Brain pericyte (primary cell): ENCODE results near the gene ACVR1.

Experiments
- DNase-seq: peaks from one replicate; pipeline ENCODE4 v3.0.0-alpha.2; 2012; ENCODE audit warnings: low read depth, low spot score

Gene ACVR1

DNA sequence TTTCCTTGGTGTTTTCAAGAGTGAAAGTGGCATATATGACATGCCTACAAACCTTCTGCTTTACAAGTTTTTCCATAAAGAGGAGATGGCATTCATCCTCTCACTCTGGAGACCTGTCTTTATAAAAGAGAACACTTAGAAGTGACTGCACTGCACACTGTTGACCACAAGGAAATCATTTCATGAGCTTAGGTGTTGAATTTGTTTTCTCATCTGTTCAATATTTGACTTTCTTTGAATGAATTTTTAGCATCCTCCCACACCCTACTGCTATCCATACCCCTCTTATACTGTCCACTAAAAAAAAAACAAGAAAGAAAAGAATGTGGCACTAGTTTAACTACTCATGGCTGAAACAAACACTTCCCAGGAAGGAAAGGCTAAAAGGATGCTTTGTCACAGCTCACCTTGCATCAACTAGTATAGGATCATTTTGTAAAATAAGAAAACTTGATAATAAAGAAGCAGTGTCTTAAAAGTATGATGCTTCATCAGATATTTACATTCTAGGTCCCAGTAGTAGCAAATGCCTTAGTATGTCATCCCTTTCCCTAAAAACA is 83.0 kb downstream of the ACVR1 start:
- DNase-seq = no peak

DNA sequence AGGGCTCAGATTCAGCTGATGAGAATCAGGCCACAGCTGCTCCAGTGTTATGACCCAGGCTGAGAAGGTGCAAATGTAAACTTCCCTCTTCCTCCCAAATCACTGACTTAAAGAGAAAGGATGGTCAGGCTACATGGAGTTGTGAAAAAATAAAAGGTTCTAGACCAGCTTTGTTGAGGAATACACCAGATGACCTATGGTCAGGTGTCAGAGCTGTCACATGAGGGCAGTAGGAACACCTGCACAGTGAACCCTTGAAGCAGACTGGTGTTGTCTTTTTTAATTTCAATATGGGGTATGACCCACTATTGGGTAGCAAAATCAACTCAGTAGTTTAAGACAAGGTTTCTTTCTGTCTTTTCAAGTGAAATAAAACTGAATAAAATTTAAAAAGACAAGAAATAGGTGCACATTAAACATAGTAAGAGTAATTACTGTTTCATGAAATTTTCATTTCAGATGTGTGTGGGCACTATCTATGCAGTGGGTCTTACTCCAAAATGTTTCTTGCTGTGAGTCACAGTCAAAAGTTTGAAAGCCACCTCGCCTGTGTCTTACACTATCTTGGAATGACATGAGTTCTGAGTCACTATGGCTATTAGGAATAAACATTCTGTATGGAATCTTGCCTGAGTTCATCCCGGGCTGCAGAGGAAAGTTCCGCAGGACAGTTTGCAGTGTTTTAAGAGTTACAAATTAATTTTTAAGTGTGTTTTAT is 83.6 kb downstream of the ACVR1 start:
- no peak for DNase-seq

DNA sequence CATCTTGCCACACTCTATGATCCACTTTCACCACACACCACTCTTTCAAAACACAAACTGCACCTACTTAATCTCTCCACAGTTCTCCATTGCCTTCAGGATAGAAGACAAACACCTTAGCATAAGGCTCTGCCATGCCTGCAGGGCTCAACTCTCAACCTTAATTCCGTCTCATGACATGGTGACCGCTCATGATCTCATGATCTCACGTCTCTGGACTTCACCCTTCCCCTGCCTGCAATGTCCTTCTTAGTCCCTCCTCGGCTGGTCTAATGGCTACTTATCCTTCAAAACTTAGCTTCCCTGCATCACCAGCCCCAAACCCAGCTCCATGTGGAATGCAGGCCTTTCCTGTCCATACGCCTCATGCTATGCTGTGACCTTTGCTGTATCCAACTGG is 85.3 kb downstream of the ACVR1 start:
- no peak for DNase-seq

DNA sequence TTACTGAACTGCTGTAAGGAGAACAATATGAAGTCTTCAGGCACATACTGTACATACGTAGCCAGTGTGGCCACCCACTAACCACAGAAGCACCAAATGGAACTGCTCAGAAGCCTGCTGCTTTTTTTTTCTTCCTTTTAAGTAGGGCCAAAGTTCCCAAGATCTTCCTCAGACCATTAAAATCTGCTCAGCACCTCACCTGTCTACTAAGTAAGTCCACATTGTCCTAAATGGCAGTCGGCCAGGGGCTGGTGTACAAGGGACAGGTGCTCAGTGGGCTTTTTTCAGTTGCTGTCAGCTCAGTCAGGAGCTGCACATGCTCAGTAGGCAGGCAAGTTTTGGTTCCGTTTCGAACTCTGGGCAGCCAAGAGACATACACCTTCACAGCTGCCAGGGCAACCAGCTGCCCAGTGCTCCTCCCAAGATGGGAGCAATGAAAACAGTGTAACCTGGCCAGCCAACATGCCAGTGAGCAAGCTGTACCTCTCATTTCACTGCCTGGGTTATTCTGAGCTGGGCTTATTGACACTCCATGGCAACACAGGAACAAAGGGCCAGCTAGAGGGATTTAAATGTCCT is 86.1 kb downstream of the ACVR1 start:
- no peak for DNase-seq

DNA sequence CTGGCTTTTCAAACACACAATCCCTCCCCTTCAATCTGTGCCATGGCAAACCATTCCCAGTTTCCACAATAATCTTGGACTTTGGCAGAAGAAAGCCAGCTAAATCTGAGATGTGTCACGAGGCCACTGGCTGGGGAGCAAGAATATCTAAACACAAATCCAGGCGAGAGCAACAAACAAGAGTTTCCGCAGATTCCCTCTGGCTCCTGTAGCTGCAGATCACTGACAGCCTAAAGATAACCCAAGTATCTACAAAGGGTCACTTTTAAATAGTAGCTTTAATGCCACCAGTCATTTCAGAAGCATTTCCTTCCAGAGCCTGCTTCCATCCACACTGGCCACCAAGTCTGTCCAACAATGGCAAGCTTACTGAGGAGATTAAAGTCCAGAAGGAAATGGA is 86.9 kb downstream of the ACVR1 start:
- no peak for DNase-seq

DNA sequence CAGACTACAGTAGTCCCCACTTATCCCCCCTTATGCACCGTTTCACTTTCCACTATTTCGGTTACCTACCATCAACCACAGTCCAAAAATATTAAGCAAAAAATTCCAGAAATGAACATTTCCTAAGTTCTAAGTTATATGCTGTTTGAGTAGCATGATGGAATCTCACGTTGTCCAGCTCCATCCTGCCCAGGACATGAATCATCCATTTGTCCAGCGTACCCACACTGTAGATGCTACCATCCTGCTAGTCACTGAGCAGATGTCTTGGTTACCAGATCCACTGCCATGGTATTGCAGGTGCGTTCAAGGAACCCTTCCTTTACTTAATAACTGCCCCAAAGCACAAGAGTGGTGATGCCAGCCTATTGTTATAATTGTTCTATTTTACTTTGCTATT is 87.9 kb downstream of the ACVR1 start:
- no peak for DNase-seq

DNA sequence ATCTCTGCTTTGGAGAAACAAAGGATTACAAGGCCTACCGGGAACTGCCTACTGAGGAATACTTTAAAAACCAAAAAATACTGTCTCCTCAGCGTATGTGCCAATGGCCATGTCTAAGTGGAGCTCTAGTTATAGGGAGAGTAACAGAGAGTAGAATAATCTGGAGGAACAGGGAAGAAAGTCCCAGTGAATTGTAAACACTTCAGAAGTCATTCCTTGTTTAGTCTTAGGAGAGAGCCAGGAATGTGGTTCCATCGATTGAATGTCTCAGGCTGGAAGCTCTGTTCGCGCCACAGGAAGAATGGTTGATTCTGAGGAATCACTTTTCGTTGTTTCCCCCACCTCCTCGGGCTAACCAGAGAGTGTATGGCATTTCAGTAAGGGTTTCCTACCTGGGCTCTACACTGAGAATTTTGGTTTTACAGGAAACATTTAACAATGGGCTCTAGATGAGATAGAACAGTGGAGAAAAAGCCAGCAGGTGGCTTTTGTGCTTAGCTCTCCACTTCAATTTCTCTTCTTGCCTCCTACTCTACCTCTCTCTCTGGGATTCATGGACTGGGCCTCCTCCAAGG is 88.7 kb downstream of the ACVR1 start:
- no peak for DNase-seq

DNA sequence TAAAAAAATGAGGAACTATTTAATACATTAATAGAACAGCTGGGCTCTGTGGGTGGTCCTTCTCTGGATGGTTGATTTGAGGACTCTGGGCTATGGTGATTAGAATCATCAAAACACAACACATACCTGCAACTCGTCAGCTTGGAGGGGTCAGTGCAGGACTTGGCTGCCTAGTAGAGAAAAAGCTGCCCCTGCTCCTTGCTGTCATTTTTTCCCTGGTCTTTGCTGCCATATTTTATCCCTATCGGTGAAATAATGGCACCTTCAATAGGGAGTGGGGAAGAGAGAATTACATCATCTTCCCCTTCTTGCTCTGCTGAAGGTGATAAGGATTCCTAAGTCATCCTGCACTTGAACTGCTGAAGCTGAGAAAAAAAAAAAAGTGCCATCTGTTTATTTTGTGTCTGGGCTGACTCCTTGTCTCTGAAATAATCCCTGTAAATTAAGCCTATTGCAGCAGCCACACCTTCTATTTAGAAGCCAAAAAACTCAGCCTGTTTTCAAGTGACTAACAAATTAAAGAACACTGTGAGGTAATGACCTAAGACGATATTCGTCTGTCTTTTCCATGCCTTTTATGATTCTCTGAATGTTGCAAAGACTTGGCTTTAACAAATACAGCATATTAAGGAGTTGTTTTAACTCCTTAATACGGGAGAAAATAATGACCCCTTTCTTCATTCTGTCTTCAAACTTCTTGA is 89.3 kb downstream of the ACVR1 start:
- no peak for DNase-seq

DNA sequence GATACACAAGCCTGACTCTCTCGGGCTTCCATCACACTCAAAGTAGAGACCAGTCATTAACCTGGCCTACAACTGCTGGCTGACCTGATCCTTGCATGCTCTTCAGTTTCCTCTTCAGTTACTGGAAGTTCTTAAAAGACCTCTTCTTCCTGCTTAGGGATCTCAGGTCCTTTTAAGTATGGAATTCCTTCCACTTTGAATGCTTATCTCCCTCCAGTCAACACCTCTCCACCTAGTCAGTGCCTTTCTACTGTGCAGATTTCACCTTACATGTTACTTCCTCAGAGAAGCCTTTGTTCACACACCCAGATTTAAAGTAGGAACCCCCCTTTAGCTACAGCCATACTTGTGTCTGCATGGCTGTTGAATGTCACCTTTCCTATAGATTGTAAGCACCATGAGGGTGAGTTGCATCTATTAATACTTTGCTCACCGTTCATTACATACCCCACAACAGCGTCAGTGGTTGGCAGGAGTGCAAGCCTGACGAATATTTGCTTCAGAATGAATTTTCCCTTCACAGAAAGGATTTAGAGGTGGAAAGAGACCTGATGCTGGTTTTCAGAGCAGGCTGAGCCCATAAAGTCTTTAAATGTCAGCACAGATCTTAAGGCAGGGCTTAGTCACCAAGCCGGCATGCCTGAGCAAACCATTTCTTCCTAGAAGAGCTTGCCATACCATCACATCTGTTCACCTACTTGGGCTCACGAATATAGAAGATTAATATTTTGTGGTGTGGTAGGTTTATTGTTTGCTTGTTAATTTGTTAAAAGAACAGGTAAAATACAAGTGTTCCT is 90.1 kb downstream of the ACVR1 start:
- no peak for DNase-seq

DNA sequence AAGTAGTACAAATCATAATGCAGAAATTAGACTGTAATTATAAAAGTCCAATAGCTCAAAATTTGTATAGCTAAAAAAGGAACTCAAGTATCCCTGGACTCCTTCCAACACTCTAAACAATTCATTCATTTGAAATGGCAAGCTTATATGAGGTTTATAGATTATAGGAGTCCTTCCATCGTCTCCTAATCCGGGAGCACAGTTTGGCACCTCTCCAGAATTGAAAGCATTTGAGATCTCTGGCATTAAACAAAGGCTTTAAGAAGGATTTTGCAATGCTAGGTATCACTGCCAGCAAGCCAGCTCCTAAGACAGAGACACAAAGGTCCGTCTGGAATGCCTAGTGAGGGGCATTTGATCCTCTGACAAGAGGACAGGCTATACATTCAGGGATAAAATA is 90.9 kb downstream of the ACVR1 start:
- no peak for DNase-seq

DNA sequence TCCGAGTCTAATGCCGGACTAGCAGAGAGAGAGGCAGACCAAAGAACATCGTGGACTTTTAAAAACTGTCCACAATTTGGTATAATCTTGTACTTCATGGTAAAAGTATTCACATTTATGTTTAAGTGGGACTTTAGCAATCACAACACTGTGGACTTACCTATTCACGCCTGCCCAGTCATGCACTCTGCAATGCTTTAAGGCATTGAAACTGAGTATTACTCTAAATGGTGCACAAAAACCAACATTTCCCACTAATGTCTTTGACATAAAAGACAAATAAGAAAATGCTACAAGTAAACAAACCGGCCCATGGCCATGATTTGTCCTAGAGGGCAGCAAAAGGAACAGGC is 91.3 kb downstream of the ACVR1 start:
- DNase-seq = no peak

DNA sequence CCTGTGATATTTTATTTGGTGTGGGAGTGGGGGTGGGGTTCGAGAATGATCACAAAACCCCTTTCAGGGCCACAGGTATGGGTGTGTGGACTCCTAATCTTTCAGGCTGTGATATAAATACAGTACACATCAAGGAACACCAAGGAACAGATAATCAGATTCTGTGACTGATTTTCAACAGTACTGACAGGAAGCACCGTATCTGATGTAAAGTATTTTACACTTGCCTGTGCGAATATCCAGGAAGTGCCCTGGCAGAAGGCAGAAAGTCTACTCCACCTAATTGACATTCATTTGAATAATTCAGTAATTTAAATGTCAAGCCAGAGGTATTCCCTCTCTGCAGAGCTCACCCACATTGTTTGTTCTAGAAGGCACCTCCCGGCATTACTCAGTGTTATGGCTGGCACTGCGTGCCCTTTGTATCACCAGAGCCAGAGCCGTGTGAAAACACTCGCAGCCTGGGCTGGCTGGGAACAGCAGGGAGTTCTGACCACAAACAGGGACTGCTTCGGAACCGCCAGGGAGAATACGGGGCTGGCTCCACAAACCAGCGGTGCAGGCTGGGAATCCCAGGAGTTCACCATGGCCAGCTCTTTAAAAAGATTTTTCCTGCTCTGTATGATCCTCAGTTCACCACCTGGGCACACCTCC is 91.8 kb downstream of the ACVR1 start:
- peak; percentile 62 for DNase-seq

DNA sequence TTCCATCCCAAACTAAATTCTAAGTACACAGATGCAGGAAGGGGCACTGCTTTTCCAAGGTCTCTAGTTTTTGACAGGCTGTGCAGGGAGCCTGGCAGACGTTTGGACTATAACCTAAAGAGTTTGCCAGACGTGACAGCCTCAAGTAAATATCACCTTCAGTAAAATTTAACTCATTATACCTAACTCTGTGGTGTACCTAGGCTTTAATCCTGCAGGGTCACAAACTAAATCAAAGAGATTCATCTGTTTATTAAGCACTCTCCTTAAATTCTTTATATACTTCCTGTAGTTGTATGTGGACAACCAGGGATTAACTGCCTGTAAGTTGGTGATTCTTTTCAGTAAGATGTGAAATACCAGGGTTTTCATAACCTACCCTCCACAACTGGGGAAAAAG is 92.9 kb downstream of the ACVR1 start:
- DNase-seq = no peak

DNA sequence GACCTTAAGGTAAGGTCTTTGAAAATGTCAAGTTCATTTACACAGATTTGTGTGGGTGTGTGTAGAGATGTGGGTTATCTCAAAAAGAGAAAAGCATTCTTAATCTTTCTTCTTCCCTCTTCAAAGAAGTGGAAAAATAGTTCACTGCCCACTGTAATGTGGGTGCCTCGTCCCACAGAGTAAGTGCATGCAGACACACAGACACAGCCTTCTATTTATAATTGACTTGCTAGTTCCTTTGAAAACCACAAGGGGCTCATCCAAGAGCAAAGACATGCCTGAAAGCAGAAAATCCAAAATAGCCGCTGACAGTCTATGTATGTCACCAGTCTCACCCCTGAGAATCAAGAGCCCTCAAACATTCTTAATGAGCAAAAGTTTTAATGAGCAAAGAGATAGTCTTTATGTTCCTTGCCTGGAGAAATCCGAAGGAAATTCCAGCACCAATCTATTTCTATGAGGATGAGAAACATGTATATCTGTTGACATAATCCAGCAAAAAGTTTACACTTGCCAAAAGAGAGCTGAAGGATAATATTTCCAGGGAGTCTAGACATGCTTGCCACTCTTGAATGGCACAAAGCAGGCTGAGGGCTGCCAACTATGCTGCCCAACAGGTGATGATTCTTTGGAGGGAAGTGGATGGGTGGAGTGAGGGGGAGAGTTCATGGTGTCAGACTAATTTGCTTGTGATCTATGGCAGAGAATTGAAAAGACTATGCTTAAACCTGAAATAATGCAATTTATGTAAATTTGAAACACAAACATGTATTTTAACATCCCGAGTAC is 93.9 kb downstream of the ACVR1 start:
- DNase-seq = no peak

DNA sequence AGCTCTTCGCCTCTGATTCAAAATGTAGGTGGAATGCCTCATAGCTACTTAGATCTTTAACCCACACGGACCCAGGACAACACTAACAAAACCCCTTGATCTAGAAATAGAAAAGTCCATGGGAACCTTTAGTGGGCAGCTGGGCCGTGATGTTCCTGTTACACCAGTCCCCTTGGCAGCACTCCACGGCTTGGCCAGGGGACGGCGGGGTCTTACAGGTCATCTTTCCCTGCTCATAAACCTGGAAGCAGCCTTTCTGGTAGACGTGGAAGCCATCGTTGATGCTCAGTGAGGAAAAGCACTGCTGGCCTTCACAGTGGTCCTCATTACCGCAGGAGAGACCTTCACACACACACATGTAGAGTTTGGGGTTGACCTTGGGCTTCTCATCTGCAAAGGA is 95.9 kb downstream of the ACVR1 start:
- no peak for DNase-seq

DNA sequence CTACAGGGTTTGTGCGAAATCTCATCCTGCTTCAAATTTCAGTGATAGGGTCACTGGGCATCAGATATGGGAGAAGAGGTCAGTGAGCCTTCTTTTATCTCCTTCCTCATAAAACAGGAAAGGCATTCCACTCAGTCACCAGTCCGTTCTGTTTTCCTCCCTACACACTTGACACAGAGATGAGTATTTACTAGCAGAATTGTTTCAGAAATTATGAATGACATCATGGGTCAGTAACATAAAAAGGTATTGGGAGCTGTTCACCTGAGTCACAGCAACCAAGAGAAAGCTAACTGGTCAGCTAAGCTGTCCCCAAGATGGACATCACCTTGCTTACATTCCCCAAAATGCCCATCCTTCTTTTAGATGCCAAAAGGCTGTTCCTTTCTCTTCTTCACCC is 96.3 kb downstream of the ACVR1 start:
- DNase-seq = no peak

DNA sequence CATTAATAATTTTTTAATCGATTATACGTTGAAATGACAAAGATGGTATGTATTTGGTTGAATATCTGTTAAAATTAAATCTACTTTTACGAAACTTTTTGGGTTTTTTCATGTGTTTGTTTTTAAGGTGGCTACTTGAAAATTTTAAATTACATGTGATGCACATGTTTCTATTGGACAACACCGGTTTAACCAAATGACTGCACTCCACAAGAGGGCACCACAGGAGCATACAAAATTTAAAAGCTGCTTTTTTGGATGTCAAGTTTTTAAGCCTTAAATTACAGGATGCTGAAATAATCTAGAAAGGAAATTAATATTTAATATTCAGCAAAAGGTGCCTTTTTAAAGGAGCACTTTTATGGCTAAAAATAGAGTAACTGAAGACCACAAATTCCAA is 98.7 kb downstream of the ACVR1 start:
- DNase-seq = peak; percentile 27

DNA sequence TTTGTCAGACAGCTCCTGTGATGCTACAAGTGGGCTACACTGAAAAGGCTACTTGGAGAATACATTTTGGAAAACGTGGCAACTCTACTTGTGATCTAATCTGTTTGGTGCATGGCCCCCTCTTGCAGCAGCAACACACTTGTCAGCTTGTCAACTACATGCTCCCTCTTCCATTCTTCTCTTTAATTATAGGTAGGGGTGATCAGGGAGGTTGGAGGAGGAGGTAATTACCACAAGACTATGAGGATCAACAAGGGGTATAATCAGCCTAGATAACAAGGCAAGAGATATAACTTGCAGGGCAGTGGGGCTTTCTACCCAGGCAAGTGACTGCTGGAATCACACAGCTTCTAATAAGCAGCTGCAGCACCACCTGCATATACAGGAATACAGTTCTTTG is 104.9 kb downstream of the ACVR1 start:
- DNase-seq = no peak

DNA sequence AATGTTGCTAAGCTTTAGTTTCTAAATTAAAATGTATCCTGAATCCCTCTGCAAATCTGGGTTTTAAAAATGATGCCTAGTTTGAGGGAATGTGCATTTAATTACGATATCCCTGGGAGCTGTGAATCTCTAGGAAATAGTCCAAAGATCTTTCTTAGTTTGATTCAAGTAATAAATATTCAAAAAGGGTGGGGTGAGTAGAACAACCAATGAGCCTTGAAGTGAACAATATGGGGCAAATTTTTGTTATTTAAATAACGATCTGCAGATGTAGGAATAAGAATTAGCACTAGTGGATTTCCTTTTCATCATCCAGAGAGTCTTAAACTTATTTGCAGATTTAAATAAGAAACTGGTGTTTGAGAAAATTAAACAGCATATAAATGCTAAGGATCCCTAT is 106.3 kb downstream of the ACVR1 start:
- DNase-seq = no peak

DNA sequence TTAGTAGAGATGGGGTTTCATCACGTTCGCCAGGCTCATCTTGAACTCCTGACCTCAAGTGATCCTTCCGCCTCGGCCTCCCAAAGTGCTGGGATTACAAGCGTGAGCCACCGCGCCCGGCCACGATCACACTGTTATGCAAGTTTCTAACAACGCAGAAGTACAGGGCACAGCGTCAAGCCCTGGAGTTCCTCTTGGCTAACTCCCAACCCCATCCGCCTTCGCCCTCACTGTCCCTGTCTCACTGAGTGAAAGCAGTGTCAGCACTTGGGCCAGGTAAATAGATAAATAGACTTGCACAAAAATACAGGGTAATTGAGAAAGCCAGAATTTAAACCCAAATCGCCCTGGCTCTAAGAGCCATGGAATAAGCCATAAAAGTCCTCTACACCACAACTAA is 111.7 kb downstream of the ACVR1 start:
- DNase-seq = no peak

DNA sequence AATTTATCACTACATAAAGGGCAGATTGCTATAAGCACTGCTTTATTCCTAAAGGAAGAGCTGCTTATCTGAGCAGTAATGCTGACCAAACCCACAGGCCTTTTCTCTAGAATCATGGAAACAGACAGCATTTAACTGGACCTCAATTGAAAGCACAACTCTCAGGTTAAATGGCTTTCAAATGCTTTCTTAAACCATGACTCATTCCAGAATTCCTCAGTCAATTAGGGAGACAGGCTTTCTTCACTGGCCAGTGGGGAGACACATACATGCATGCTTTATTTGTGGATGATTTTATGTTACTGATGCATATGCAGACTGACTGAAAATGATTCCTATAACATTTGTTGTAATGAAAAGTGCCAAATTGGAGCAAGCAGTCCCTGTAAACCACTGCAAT is 114.6 kb downstream of the ACVR1 start:
- DNase-seq = no peak
